RWPE2 (cell line): ENCODE measurements around the gene ZNF808.
"Not testable (repeated sequence)": the region's sequence is repeated elsewhere in the genome, so short reads cannot be mapped to it uniquely, and the experiment has no call there.

Source experiments
- ATAC-seq: fragments of 200-7000 bp; cut with Tn5 transposase; 3 replicates; pipeline ENCODE4 v1.9.1; 2021; ENCODE audit warnings: low read depth
- DNase-seq: peaks from one replicate; pipeline ENCODE4 v3.0.0-alpha.2; 2020; ENCODE audit warnings: low spot score
- H3K27ac ChIP-seq: fragments of 450-650 bp; 2 replicates; pipeline ENCODE4 v1.5.1; 2017; ENCODE audit warnings: mild to moderate bottlenecking; ENCODE audit not compliant: poor library complexity, severe bottlenecking
- H3K27me3 ChIP-seq: fragments of 250-450 bp; sonication (Bioruptor Pico); 2 replicates; pipeline ENCODE4 v1.5.1; 2021; ENCODE audit warnings: mild to moderate bottlenecking, moderate library complexity; ENCODE audit not compliant: insufficient read depth, poor library complexity, severe bottlenecking
- H3K36me3 ChIP-seq: fragments of 250-450 bp; sonication (Bioruptor Pico); 2 replicates; pipeline ENCODE4 v1.5.1; 2020; ENCODE audit warnings: low read depth, mild to moderate bottlenecking, moderate library complexity
- H3K4me1 ChIP-seq: fragments of 250-450 bp; sonication (Bioruptor Pico); 2 replicates; pipeline ENCODE4 v1.5.1; 2021; ENCODE audit warnings: mild to moderate bottlenecking, moderate library complexity; ENCODE audit not compliant: insufficient read depth, poor library complexity, severe bottlenecking
- H3K4me3 ChIP-seq: fragments of 250-450 bp; sonication (Bioruptor Pico); 2 replicates; pipeline ENCODE4 v1.5.1; 2021; ENCODE audit warnings: mild to moderate bottlenecking, moderate library complexity; ENCODE audit not compliant: severe bottlenecking
- H3K9me3 ChIP-seq: fragments of 250-450 bp; sonication (Bioruptor Pico); 2 replicates; pipeline ENCODE4 v1.5.1; 2021; ENCODE audit warnings: mild to moderate bottlenecking, moderate library complexity; ENCODE audit not compliant: severe bottlenecking
- CTCF ChIP-seq: fragments of 450-650 bp; IDR thresholded peaks from one replicate; pipeline ENCODE4 v1.5.1; 2017; ENCODE audit warnings: mild to moderate bottlenecking, moderate library complexity; ENCODE audit not compliant: poor library complexity, severe bottlenecking

The ZNF808 gene

GRCh38 chr19:52527134-52527955, at the start of gene ZNF808:
Gene ZNF808 (plus strand): TSS chr19:52527668. CDS start chr19:52543285, 15,617 bp downstream.
- peak; percentile 87 for DNase-seq
- peak within 1 kb of the TSS; percentile 77 for H3K4me3 ChIP-seq
- ATAC-seq: peak; percentile 93
- no peaks in the 10 kb centered on the region for H3K4me1 ChIP-seq
- peak; percentile 41 for TF ChIP-seq CTCF
- no peaks in the 10 kb centered on the region for H3K9me3 ChIP-seq
- peak within 1 kb of the TSS; percentile 51 for H3K27ac ChIP-seq
- no peaks in the 10 kb centered on the region for H3K27me3 ChIP-seq
- no peaks in the 10 kb centered on the region; the same call in 1 of the 2 replicates for H3K36me3 ChIP-seq

- not testable (repeated sequence) for H3K27ac ChIP-seq
Observed at GRCh38 chr19:52484111-52484743, 43.2 kb upstream of the ZNF808 start.

GRCh38 chr19:52485064-52485463, 42.4 kb upstream of the ZNF808 start:
- H3K4me3 ChIP-seq, H3K27ac ChIP-seq, H3K9me3 ChIP-seq: not testable (repeated sequence)

More at GRCh38 chr19:52484111-52484743, 43.2 kb upstream of the ZNF808 start:
- DNase-seq, H3K36me3 ChIP-seq, H3K9me3 ChIP-seq, H3K27me3 ChIP-seq, H3K4me1 ChIP-seq, ATAC-seq, H3K4me3 ChIP-seq: not testable (repeated sequence)

GRCh38 chr19:52485561-52486240, 41.8 kb upstream of the ZNF808 start:
- H3K27me3 ChIP-seq, H3K27ac ChIP-seq, H3K4me1 ChIP-seq, H3K4me3 ChIP-seq, ATAC-seq, H3K36me3 ChIP-seq, DNase-seq, H3K9me3 ChIP-seq: not testable (repeated sequence)

More at GRCh38 chr19:52485064-52485463, 42.4 kb upstream of the ZNF808 start:
- H3K27me3 ChIP-seq, H3K4me1 ChIP-seq, ATAC-seq, DNase-seq, H3K36me3 ChIP-seq: not testable (repeated sequence)

GRCh38 chr19:52492201-52492993, 35.1 kb upstream of the ZNF808 start:
- no peaks in the 10 kb centered on the region for H3K27me3 ChIP-seq
- peaks cover under 1% of the 10 kb centered on the region for H3K9me3 ChIP-seq
- TF ChIP-seq CTCF: no peak
- no peak for ATAC-seq
- H3K27ac ChIP-seq: no peak overlapping the region
- H3K36me3 ChIP-seq: no peaks in the 10 kb centered on the region
- no peak for DNase-seq
- no peaks in the 10 kb centered on the region for H3K4me1 ChIP-seq
- no peak overlapping the region for H3K4me3 ChIP-seq
